Measurements from ENCODE around the gene ALDH4A1.

DNA sequence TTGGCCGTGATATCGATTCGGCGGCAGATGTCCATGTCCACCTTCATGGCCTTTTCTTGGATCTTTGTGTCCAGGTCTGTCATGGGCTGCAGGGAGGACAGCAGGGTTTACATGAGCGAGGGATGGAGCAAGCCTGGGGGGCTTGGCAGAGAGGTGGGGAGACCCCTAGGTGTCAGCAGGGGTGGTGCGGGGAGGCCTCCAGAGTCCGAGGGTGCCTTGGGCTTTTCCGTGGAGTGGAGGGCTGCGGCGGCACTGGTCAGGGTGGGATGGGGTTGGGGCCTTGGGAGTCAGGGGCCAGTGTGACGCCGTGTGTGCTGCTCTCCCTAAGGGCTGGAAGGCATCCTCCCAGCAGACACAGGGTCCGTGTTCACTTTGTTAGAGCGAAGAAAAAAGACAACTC, 16.1 kb upstream of the ALDH4A1 start:
- TF ChIP-seq POLR2A (IDR thresholded peaks at IDR 0.05; ENCODE audit: low read depth, low read length), result no peak
- TF ChIP-seq POLR2AphosphoS5 (IDR thresholded peaks at IDR 0.05; ENCODE audit: low read depth, low read length), result no peak
- TF ChIP-seq TAF1 (IDR thresholded peaks at IDR 0.05; ENCODE audit: borderline replicate concordance, low read depth, low read length), result no peak
